Measurements from ENCODE around the gene PARP3. TPM values are rescaled to one million over a fixed set of nuclear protein-coding genes. Genes with fewer than 3 reads are reported as not detected.
"Not testable (repeated sequence)": the region's sequence is repeated elsewhere in the genome, so short reads cannot be mapped to it uniquely, and the experiment has no call there.

The PARP3 gene
- total RNA-seq, 1 experiment from 2014 or later: 31.4 TPM

- DNase-seq (ENCODE audit: low read depth): no peak
These were observed 41.6 kb downstream of the PARP3 start for GRCh38 chr3:51983578-51984268.

DNA sequence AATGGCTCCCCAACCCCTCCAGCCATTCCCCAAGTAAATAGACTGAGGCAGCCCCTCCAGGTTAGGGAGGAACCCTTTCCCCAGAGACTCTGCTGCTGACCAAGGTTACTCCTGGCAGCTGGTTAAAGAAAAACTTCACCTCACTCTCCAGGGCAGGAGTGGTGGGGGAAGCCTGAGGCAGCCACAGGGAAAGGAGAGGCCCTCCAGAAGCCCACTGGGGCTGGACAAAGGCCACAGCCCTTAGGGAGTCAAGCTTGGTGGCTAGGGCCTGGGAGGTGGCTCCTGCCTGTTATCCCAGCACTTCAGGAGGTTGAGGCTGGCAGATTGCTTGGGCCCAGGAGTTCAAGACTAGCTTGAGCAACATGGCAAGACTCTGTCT lies 42.1 kb downstream of the PARP3 start:
- DNase-seq (ENCODE audit: low read depth): no peak

DNA sequence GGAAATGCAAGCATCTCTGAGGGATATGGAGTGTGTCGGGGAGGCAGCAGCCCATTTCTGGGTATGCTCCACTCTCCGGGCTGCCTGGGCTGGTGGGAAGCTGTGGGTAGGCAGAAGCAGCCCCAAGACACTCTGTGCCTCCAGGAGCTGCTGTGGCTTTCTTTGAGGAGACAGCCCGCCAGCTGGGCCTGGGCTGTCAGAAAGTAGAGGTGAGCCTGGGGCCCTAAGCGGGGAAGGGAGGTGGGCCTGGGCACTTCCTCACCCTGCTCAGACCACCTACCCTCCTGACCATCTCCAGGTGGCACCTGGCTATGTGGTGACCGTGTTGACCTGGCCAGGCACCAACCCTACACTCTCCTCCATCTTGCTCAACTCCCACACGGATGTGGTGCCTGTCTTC lies 42.9 kb downstream of the PARP3 start:
- DNase-seq (ENCODE audit: low read depth): no peak

DNA sequence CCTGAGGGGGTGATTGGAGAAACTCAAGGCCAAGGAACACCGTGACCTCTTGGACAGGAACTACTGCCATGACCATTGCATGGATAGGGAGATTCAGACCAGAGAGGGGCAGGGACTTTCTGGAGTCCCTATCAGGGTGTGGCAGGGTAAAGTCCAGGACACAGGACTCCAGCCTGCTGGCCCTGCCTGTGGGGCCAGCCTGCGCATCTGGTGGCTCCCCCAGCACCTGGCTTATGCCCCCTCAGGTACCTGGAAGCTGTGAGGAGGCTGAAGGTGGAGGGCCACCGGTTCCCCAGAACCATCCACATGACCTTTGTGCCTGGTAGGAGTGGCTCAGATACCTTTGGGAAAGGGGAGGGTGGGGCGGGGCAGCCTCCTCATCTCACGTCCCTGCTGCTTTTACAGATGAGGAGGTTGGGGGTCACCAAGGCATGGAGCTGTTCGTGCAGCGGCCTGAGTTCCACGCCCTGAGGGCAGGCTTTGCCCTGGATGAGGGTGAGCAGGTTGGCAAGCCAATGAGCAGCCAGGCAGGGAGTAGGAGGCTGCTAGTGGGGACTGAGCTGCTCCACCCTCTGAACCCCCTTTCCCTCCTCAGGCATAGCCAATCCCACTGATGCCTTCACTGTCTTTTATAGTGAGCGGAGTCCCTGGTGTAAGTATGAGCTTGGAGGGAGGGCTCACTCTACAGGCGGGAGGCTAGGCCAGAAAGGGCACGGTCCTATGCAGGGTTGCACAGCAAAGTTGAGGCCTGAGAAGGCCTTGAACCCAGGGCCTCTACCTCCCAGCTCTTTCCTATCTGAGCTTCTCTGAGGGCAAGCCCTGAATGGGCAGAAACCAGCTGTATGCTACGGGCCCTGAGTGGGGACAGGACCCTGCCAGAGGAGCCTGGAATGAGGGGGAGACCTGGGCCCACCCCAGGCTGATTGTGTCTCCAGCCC lies 44.1 kb downstream of the PARP3 start:
- no peak for DNase-seq (ENCODE audit: low read depth)

DNA sequence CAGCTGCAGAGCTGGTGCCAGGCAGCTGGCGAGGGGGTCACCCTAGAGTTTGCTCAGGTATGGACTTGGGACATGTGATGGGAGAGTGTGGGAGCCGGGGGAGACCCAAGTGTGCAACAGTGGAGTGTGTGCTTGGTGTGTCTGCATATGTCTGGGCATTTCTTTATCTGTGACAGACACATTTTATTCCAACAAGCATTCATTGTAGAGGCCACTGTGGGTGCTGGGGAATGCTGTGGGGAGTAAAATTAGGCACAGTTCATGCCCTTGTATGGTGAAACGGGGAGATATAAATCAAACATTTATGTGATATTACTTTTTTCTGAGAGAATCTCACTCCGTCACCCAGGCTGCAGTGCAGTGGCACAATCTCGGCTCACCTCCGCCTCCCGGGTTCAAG lies 45.4 kb downstream of the PARP3 start:
- DNase-seq (ENCODE audit: low read depth): no peak

GRCh38 chr3:51988286-51989146 lies 46.4 kb downstream of the PARP3 start:
- DNase-seq (ENCODE audit: low read depth): no peak

DNA sequence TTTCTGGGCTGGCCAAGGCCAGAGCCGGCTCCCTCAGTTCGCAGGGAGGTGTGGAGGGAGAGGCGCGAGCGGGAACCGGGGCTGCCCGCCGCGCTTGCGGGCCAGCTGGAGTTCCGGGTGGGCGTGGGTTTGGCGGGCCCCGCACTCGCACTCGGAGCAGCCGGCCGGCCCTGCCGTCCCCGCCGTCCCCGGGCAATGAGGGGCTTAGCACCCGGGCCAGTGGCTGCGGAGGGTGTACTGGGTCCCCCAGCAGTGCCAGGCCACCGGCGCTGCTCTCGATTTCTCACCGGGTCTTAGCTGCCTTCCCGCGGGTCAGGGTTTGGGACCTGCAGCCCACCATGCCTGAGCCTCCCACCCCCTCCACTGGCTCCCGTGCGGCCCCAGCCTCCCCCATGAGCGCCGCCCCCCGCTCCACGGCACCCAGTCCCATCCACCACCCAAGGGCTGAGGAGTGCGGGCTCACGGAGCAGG lies 48.4 kb downstream of the PARP3 start:
- DNase-seq (ENCODE audit: low read depth): not testable (repeated sequence)

DNA sequence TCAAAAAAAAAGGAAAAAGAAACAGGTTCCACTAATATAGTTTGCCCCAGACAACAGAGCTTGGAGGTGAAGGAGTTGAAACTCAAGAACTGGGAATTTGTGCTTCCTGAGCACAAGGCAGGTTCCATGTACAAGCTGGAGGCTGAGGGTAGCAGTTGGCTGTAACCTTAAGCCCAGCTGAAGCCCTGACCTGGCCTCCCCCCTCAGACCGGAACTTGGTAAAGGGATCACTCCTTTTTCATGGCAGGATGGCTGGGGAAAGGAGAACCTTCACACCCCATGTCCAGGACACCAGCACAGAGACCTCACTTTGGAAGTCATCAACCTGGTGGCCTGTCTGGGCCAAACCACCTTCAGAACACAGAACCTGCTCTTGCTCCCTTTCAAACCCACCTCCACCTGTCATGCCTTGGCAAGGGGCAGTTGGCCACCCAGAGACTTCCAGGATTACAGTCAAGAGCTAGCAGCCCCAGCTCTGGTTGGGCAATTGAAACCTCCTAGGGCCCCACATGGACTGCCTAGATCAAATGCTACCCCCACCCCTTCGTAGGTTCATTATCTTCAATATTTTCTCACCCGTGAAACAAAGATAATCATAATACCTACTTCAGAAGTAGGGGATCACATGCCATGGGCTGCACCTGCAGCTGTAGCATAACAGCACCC lies 50.0 kb downstream of the PARP3 start:
- no peak for DNase-seq (ENCODE audit: low read depth)

DNA sequence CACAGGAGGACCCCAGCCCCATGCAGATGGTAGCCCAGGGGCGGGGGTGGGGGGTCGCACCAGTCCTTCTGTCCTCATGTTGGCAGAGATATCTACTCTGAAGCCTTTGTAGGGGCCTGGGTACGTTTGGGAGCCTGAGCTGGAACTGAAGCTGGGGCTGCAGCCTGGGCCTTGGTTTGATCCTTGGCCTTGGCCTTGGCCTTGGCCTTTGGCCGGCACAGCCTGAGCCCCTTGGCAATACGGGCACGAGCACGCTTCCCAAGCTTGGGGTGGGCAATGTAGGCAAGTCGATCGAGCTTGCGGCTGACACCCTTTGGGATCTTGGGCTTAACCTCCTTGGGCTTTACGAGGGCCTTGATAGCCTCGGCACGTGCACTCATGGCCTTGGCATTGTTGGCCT lies 51.5 kb downstream of the PARP3 start:
- DNase-seq (ENCODE audit: low read depth): not testable (repeated sequence)

DNA sequence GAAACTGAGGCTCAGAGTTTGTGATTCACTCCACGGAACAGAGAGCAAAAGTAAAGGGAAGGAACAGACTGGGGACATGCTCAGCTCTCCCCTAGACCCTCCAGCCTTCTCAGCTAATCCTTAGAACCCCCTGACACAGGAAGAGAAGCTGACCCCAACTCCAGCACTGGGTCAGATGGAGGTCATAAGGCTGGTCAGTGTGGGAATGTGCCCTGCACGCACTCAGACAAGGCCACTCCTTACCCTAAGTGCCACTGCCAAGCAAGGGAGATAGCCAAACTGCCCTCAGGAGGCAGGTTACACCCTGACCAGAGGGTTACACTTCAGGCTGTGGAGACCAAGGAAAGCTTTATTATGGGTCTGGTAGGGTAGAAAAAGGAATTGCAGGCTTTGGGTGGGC lies 52.4 kb downstream of the PARP3 start:
- no peak for DNase-seq (ENCODE audit: low read depth)

- DNase-seq (ENCODE audit: low read depth): peak; percentile 92
These were observed 53.4 kb downstream of the PARP3 start, which contains the start of gene RPL29 for GRCh38 chr3:51995346-51996163. RPL29 (minus strand) TSS chr3:51995895; CDS start chr3:51995461, 434 bp downstream.

DNA sequence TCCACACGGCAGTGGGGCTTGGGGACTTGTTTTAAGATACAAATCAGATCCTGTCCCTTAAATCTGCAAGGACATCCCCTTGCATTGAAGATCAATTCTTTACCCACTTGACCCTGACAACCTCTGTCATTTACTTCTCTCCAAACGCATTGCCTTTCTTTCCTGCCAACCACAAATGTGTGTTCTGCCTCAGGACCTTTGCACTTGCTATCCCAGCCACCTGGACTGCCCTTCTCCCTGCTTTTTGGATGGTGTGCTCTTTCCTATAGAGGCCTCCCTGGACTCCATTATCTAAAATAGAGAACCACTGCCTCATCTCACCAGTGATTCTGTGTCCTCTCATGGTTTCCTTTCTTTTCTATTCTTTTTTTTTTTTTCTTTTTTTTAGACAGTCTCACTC lies 55.0 kb downstream of the PARP3 start:
- no peak for DNase-seq (ENCODE audit: low read depth)

- DNase-seq (ENCODE audit: low read depth): peak; percentile 81
These were observed 55.9 kb downstream of the PARP3 start for GRCh38 chr3:51997935-51998596.

Small RNA genes lying within 50 kb of the gene (small RNA-seq; reads per million reads assigned to genes)
- gene AC115284.1: not detected

Other genes starting within 250 kb of the PARP3 start
- under 0.01 and 0.06 TPM in 2 replicates for gene GRM2, start 235.3 kb upstream of the PARP3 start, total RNA-seq (2014; rRNA removed; shearing (Covaris generic))
- gene IQCF6, start 163.1 kb upstream of the PARP3 start, total RNA-seq (2014; rRNA removed; shearing (Covaris generic)): not detected in 2 replicates
- not detected in 2 replicates for gene IQCF2, start 80.7 kb upstream of the PARP3 start, total RNA-seq (2014; rRNA removed; shearing (Covaris generic))
- gene IQCF5, start 66.8 kb upstream of the PARP3 start, total RNA-seq (2014; rRNA removed; shearing (Covaris generic)): not detected in 2 replicates
- gene IQCF1, start 39.0 kb upstream of the PARP3 start, total RNA-seq (2014; rRNA removed; shearing (Covaris generic)): 0.50 and 0.57 TPM in 2 replicates
- gene RRP9, start 459 bp upstream of the PARP3 start, total RNA-seq (2014; rRNA removed; shearing (Covaris generic)): 78.3 and 87.2 TPM in 2 replicates
- 0.08 and 0.23 TPM in 2 replicates for gene GPR62, start 13.0 kb downstream of the PARP3 start, total RNA-seq (2014; rRNA removed; shearing (Covaris generic))
- gene PCBP4, start 25.1 kb downstream of the PARP3 start, total RNA-seq (2014; rRNA removed; shearing (Covaris generic)): 85.6 and 95.9 TPM in 2 replicates
- 75.0 and 94.0 TPM in 2 replicates for gene ABHD14B, start 31.7 kb downstream of the PARP3 start, total RNA-seq (2014; rRNA removed; shearing (Covaris generic))
- 24.6 and 25.1 TPM in 2 replicates for gene ABHD14A, start 32.7 kb downstream of the PARP3 start, total RNA-seq (2014; rRNA removed; shearing (Covaris generic))
- gene ACY1, start 41.2 kb downstream of the PARP3 start, total RNA-seq (2014; rRNA removed; shearing (Covaris generic)): 105 and 171 TPM in 2 replicates
- gene RPL29, start 53.5 kb downstream of the PARP3 start, total RNA-seq (2014; rRNA removed; shearing (Covaris generic)): 1,388 and 1,455 TPM in 2 replicates
- gene DUSP7, start 114.2 kb downstream of the PARP3 start, total RNA-seq (2014; rRNA removed; shearing (Covaris generic)): 31.9 and 39.9 TPM in 2 replicates
- 26.0 and 31.3 TPM in 2 replicates for gene POC1A, start 212.1 kb downstream of the PARP3 start, total RNA-seq (2014; rRNA removed; shearing (Covaris generic))